HG02610 (cell line): ENCODE measurements around the gene HRC.
"Not testable (repeated sequence)": the region's sequence is repeated elsewhere in the genome, so short reads cannot be mapped to it uniquely, and the experiment has no call there.

Experiments
- ATAC-seq: cut with Tn5 transposase; IDR thresholded peaks from one replicate; pipeline ENCODE4 v1.9.1; 2021; ENCODE audit warnings: mild to moderate bottlenecking, moderate library complexity; ENCODE audit not compliant: unreplicated experiment

Gene HRC

DNA sequence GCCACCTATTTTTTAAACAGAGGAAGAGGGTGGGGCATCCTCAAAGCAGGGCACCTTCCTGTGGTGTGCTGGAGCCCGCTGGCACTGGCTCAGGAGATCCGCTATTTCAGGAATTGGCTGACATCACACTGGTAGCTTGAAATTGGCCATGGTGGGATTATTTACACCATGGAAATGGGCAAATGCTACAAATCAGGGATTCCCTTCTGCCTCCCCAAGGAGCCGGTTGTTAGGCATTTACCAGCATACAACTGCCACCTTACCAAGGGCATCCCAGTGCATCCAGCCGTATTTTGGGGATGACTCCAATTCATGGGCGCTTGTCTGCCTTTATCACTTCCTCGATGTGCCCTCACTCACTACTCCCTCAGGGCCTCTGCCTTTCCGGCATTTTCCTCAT, 14.2 kb downstream of the HRC start:
- no peak for ATAC-seq

- no peak for ATAC-seq
Measured at GRCh38 chr19:49136771-49137171, 18.4 kb downstream of the HRC start.

- ATAC-seq = no peak
Measured at GRCh38 chr19:49135686-49136085, 19.5 kb downstream of the HRC start.

GRCh38 chr19:49133621-49134454, 21.4 kb downstream of the HRC start:
- ATAC-seq = no peak

GRCh38 chr19:49132974-49133609, 22.1 kb downstream of the HRC start:
- ATAC-seq = no peak

GRCh38 chr19:49130325-49130724, 24.9 kb downstream of the HRC start:
- no peak for ATAC-seq

DNA sequence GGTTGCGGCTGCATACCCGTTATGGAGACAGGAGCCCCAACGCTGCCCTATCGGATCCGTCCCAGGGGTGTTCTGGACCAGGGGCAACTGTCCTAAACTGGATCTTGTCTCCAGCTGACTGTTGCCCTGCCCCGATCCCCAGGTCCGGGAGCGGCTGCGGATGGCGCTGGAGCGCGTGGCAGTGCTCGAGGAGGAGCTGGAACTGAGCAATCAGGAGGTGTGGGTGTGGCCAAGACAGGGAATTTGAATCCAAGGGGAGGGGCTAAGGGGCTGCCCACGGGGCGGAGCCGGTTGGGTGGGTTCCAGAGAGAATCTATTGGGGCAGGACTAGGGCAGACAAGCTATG, 26.0 kb downstream of the HRC start:
- ATAC-seq = no peak

DNA sequence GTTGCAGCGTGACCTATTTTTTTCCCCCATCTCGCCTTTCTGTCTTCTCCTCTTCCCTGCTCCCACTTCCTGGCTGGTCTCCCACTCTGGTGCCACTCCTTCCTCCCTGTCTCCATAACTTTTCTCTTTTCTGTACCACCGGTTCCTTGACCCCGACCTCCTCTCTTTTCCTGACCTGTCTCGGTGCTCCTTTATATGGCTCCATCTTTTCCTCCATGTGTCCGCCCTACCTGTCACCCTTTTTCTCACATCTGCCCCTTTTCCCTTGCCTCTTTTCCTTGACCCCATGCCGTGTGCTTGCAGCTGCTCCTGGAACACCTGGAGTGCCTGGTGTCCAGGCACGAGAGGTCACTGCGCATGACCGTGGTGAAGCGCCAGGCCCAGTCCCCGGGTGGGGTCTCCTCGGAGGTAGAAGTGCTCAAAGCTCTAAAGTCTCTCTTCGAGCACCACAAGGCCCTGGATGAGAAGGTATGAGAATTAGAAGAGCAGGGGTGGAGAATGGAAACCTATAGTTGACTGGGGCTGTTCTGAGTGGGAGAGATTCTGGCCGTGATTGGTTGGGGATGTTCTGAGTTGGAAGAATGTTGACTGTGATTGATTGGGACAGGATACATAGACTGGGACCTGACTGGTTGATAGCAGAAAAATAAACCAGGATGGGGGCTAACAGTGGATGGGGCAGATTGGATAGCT, 26.5 kb downstream of the HRC start:
- no peak for ATAC-seq

DNA sequence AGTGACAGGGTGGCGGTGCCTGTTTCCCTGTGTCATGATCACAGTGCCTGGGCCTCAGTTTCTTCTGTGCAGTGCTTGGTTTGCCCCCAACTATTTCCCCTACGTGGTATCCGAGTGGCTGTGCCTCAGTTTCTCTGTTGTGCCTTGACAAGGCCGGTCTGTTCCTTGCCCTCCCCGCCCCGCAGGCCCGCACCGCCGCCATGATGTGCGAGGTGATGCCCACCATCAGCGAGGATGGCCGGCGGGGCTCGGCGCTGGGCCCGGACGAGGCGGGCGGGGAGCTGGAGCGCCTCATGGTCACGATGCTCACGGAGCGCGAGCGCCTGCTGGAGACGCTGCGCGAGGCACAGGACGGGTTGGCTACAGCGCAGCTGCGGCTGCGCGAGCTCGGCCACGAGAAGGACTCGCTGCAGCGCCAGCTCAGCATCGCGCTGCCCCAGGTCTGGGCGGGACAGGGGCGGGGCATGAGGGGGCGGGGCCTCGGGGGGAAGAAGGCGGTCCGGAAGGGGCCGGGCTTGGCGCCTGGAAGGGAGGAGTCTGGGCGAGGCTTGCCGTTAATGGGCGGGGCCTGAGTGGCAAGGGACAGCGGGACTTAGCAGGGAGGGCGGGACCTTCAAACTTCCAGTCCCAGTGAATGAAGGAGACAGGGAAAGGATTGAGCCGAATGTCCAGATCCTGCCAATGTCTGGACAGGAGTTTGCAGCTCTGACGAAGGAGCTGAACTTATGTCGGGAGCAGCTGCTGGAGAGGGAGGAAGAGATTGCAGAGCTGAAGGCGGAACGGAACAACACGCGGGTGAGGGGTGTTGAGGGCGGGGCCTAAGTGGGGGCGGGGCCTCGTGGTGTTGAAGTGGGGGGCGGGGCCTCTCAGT, 27.3 kb downstream of the HRC start:
- peak; percentile 89 for ATAC-seq

- ATAC-seq = not testable (repeated sequence)
Measured at GRCh38 chr19:49127225-49127624, 28.0 kb downstream of the HRC start.

GRCh38 chr19:49126575-49126974, 28.6 kb downstream of the HRC start:
- ATAC-seq = no peak

DNA sequence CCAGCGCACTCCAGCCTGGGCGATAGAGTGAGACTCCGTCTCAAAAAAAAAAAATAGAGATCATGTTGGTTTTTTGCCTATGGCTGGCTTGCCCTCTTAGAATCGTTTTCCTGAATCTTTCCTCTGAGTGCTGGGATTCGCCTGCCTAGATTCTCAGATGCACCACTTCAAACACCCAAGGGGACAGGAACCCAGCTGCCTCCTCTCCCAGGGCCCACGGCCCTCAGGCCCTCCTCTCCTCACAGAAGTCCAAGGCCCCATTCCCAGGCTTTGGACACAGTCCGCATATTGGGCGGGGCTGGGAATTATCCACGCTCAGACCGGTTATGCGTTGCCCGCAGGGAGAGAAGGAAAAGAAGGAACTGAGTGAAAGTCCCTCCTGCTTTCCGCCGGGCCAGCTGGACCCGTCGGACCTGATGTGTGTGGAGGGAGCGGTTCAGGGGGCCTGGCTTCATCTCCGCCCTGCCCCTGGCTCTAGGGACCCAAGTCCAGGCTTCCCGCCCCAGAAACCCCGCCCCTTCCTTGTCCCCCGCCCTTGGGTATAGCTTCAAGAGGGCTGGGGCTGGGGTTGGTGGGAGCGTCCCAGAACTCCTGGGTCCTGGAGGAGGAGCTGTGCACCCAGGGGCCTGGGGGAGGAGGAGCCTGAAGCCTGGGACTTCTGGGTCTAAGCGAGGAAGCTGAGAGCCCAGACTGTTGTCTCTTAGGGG, 30.0 kb downstream of the HRC start:
- no peak for ATAC-seq

DNA sequence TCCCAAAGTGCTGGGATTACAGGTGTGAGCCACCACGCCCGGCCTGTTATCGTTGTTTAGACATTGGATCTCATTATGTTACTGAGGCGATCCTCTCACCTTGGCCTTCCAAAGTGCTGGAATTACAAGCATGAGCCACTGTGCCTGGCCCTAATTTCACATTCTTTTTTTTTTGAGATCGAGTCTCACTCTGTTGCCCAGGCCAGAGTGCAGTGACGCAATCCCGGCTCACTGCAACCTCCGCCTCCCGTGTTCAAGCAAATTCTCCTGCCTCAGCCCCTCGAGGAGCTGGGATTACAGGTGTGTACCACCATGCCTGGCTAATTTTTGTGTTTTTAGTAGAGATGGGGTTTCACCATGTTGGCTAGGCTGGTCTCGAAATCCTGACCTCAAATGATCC, 31.9 kb downstream of the HRC start:
- not testable (repeated sequence) for ATAC-seq

DNA sequence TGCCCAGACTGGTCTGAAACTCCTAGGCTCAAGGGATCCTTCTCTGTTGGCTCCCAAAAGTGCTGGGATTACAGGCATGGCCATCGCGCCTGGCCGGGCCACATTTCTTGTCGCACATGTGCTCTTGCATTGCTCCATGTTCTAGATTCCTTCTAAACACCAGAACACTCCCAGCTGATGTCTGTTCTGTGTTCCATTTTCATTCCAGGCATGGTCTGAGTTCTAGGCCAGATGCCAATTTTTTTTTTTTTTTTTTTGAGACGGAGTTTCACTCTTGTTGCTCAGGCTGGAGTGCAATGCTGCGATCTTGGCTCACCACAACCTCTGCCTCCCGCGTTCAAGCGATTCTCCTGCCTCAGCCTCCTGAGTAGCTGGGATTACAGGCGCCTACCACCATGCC, 33.4 kb downstream of the HRC start:
- not testable (repeated sequence) for ATAC-seq

DNA sequence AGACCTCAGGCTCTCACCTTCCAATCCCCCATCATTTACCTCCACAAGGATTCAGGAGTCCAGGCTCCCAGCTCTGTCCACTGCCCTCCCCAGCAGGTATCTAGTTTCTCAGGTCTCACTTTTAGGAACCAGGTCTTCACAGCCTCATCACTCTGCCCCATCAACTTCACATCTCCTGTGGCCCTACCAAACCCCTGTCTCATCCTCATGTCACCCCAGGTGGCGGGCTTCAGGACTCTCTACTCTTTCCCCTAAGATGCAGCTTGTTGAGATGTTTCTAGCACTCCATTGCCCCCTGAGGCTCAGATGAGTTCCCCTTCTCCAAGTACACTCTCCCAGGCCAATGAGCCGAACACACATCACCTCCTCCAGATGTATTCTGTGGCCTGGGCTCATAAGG, 34.3 kb downstream of the HRC start:
- no peak for ATAC-seq

DNA sequence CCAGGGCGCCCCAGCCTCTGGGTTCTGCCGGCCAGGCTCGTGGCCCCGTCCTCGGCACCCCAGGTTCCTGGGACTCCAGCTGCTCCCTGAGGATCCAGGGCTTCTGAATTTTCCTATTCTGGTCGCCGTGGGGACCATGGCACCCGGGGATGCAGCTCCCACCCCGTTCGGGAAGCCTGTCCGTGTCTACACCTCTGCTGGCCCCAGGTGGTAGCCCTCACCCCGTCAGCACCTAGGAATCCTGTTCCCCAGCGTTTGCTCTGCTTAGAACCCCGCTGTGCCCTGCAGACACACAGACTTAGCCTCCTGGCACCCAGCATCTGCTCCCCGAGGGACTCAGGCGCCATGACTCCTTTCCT, 34.9 kb downstream of the HRC start:
- no peak for ATAC-seq

DNA sequence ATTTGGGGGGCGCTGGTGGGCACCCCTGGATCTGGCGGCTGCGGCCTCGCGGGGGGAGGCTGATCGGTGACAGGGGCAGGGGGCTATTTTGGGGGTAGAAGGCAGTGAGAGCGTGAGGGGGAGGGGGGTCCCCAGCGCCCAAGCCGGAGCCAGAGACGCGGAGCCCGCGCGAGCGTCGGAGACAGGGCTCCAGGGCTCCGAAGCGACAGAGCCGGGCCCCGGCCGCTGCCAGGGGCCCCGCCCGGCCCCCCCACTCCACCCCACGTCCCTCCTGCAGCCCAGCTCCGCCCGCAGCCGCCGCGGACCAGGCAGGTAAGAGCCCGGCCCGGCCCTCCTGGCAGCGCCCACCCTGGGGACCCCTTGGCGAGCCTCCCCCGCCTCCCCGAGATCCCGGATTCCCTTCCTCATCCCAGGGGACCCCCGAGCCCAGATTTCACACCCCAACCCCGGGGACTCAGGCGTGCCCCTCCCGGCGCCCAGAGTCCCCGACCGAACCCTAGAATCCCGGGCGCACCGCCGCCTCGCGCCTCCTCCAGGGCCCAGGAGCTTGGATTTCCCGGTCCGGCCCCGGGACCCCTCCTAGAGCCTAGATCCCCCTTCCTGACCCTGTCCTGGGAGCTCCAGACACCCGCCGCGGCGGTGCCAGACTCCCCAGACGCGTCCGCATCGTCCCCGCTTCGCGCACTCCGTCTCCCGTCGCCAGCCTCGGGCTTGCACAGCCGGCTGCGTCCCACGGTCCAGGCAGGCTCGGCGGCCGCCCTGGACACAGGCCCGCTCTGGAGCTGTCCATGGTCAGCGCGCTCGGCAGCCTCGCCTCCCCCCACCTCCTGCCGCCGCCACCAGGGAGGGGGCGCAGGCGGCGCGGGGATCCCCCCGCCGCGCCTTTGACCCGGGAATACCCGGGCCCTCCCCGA, 35.5 kb downstream of the HRC start, which contains the start of gene PPFIA3:
Gene PPFIA3, plus strand, starts transcription at position 134 of the 914 bp plus-strand sequence. CDS start 8,330 bp downstream, outside the sequence.
- no peak for ATAC-seq

DNA sequence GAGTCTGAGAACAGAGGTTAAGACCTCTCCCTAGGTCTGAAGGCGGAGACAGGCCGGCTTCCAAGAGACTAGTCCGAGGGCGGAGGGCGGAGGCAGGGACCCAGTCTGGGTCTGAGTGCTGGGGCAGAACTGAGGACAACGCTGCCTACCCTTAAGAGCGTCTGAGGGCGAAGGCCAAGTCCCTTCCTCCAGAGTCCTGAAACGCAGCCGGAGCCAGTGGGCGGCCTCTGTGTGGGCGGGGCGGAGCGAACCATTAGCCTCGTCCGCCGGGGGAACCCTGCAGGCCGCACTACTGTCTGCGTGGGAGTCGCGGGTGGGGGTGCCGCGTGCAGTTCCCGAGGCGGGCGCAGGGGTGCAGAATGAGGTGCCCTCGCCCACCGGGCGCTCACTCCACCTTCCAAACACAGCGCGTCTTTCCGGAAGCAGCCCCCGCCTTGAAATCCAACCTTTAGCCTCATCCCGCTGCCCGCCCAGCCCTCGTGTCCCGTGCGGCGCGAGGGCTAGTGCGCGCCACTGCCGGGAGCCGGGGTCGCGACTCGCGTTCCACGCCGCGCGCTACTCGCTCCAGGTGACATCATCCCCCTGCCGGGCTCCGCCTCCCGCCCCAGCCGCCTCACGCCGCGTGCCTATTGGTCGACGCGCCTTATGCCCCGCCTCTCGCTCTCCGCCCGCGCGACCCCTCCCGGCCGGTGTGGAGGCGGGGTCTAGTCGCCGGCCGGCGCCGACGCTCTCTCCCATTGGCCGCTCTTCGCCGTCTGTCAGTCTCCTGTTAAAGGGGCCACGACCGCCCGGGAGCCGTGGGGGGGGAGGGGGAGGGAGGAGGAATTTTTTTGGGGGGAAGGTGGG, 36.4 kb downstream of the HRC start, which contains the start of gene C19orf73:
Gene C19orf73, minus strand, starts transcription at position 579 of the 846 bp plus-strand sequence. Its CDS starts 121 bp downstream, at position 458.
- peak; percentile 81 for ATAC-seq
